WTC11 (cell line): ENCODE measurements around the gene LRRN4CL.

Source experiments
- ATF1 ChIP-seq: sonication (generic); formaldehyde crosslinking; IDR thresholded peaks from 2 replicates; pipeline ENCODE4 v1.8.1; 2023; ENCODE audit warnings: mild to moderate bottlenecking, moderate library complexity, missing genetic modification reagents
- CBFB ChIP-seq: sonication (generic); formaldehyde crosslinking; IDR thresholded peaks from 2 replicates; pipeline ENCODE4 v1.8.1; 2022; ENCODE audit warnings: mild to moderate bottlenecking, low read depth, missing genetic modification reagents
- CTCF ChIP-seq: fragments of 200-600 bp; IDR thresholded peaks from 2 replicates; pipeline ENCODE4 v1.8.0; 2022; ENCODE audit warnings: antibody characterized with exemption
- ESRRA ChIP-seq: sonication (generic); formaldehyde crosslinking; IDR thresholded peaks from 2 replicates; pipeline ENCODE4 v1.8.1; 2022; ENCODE audit warnings: mild to moderate bottlenecking, missing genetic modification reagents, borderline replicate concordance
- ETV6 ChIP-seq: sonication (generic); formaldehyde crosslinking; IDR thresholded peaks from 2 replicates; pipeline ENCODE4 v1.8.1; 2022; ENCODE audit warnings: mild to moderate bottlenecking, missing genetic modification reagents
- FOXJ3 ChIP-seq: sonication (generic); formaldehyde crosslinking; IDR thresholded peaks from 2 replicates; pipeline ENCODE4 v1.9.0; 2021; ENCODE audit warnings: missing genetic modification reagents, mild to moderate bottlenecking, borderline replicate concordance
- MLX ChIP-seq: sonication (generic); formaldehyde crosslinking; IDR thresholded peaks from 2 replicates; pipeline ENCODE4 v1.8.1; 2023; ENCODE audit warnings: mild to moderate bottlenecking, missing genetic modification reagents, moderate library complexity
- NR2C2 ChIP-seq: sonication (generic); formaldehyde crosslinking; IDR thresholded peaks from 2 replicates; pipeline ENCODE4 v1.8.0; 2022; ENCODE audit warnings: mild to moderate bottlenecking, missing genetic modification reagents
- ZNF121 ChIP-seq: sonication (generic); formaldehyde crosslinking; IDR thresholded peaks from 2 replicates; pipeline ENCODE4 v1.8.0; 2023; ENCODE audit warnings: missing genetic modification reagents
- TF ChIP-seq, protein P1 (sequence below): sonication (generic); formaldehyde crosslinking; conservative IDR thresholded peaks from 2 replicates; pipeline ENCODE4 v1.8.1; 2022; ENCODE audit warnings: mild to moderate bottlenecking, missing genetic modification reagents
- TF ChIP-seq, protein P2 (sequence below): sonication (generic); formaldehyde crosslinking; IDR thresholded peaks from 2 replicates; pipeline ENCODE4 v1.8.0; 2022; ENCODE audit warnings: mild to moderate bottlenecking, missing genetic modification reagents
- TF ChIP-seq, protein P3 (sequence below): sonication (generic); formaldehyde crosslinking; IDR thresholded peaks from 2 replicates; pipeline ENCODE4 v1.8.0; 2023; ENCODE audit warnings: missing genetic modification reagents

- no peak for TF ChIP-seq ATF1 (CRISPR knock-in tag)
- no peak for TF ChIP-seq CTCF
- TF ChIP-seq FOXJ3, result no peak
- TF ChIP-seq, protein P1, sequence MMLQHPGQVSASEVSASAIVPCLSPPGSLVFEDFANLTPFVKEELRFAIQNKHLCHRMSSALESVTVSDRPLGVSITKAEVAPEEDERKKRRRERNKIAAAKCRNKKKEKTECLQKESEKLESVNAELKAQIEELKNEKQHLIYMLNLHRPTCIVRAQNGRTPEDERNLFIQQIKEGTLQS, result no peak
- no peak for TF ChIP-seq CBFB
- TF ChIP-seq, protein P2, sequence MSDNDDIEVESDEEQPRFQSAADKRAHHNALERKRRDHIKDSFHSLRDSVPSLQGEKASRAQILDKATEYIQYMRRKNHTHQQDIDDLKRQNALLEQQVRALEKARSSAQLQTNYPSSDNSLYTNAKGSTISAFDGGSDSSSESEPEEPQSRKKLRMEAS, result no peak
- no peak for TF ChIP-seq ETV6 (CRISPR knock-in tag)
- TF ChIP-seq, protein P3, sequence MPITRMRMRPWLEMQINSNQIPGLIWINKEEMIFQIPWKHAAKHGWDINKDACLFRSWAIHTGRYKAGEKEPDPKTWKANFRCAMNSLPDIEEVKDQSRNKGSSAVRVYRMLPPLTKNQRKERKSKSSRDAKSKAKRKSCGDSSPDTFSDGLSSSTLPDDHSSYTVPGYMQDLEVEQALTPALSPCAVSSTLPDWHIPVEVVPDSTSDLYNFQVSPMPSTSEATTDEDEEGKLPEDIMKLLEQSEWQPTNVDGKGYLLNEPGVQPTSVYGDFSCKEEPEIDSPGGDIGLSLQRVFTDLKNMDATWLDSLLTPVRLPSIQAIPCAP (CRISPR knock-in tag), result no peak
- no peak for TF ChIP-seq ESRRA
- no peak for TF ChIP-seq ZNF121 (CRISPR knock-in tag)
- no peak for TF ChIP-seq NR2C2 (CRISPR knock-in tag)
- no peak for TF ChIP-seq MLX (CRISPR knock-in tag)
These were observed 26.9 kb upstream of the LRRN4CL start for GRCh38 chr11:62716206-62716605.
